Activated CD4-positive, alpha-beta T cell treated with anti-CD3 and anti-CD28 coated beads, Interleukin-10, Interleukin-2, amounts not matched to agents 100 ng/mL and 50 ng/mL, durations not matched to agents 16 hours and 8 hours (primary cell): ENCODE measurements around the gene RSKR.
"Not testable (repeated sequence)": the region's sequence is repeated elsewhere in the genome, so short reads cannot be mapped to it uniquely, and the experiment has no call there.

ENCODE experiments used
- DNase-seq: peaks from one replicate; pipeline ENCODE4 v3.0.0-alpha.2; 2020

Gene RSKR, protein sequence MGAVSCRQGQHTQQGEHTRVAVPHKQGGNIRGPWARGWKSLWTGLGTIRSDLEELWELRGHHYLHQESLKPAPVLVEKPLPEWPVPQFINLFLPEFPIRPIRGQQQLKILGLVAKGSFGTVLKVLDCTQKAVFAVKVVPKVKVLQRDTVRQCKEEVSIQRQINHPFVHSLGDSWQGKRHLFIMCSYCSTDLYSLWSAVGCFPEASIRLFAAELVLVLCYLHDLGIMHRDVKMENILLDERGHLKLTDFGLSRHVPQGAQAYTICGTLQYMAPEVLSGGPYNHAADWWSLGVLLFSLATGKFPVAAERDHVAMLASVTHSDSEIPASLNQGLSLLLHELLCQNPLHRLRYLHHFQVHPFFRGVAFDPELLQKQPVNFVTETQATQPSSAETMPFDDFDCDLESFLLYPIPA

DNA sequence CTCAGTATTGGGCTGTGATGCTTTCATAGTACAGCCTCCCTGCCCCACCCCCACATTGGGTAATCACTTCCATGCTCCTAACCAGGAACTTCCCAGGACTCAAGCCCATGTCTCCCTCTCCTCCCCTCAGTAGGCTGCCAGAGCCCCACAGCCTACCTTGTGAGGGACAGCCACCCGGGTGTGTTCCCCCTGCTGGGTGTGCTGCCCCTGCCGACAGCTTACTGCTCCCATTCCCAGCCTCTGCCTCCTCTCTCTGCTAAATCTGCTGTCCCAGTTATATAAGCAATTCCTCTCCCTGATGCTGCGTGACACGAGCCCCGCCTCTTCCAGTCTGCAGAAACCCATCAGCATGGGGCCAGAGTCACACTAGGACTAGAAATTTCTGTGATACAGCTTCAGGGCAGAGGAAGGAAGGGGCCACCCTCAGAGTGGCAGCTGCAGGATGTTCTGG lies at the start of gene RSKR:
TSS of gene RSKR (minus strand) at position 255 of the 451 bp plus-strand sequence. CDS start at position 231, 24 bp downstream.
- no peak for DNase-seq

DNA sequence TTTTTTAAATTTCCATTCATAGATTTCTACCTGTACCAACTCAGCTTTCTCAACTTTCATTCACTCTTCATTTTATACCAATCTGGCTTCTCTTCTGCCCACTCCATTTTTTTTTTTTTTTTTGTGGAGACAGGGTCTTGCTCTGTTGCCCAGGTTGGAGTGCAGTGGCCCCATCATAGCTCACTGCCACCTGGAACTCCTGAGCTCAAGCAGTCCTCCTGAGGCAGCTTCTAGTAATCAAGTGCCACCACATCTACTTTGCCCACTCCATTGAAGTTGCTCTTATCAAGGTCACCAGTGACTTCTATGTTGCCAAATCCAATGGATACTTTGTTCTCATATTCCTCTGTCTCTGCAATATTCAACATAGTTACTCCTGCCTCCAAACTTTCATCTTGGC lies 49.7 kb upstream of the RSKR start:
- no peak for DNase-seq

DNA sequence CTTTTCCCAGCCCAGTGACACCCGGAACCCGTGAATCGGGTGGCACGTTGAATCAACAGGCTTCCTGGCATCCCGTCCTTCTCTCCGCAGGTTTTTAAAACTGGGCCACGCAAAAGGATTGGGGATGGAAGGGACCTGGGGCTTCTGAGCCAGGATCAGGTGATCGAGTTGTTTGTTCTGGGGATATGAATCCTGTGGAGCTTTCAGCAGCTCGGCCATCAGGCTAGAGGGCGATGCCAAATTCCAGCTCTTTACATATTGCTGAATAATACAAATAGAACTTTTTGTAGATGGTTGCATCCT lies 48.5 kb upstream of the RSKR start:
- no peak for DNase-seq

DNA sequence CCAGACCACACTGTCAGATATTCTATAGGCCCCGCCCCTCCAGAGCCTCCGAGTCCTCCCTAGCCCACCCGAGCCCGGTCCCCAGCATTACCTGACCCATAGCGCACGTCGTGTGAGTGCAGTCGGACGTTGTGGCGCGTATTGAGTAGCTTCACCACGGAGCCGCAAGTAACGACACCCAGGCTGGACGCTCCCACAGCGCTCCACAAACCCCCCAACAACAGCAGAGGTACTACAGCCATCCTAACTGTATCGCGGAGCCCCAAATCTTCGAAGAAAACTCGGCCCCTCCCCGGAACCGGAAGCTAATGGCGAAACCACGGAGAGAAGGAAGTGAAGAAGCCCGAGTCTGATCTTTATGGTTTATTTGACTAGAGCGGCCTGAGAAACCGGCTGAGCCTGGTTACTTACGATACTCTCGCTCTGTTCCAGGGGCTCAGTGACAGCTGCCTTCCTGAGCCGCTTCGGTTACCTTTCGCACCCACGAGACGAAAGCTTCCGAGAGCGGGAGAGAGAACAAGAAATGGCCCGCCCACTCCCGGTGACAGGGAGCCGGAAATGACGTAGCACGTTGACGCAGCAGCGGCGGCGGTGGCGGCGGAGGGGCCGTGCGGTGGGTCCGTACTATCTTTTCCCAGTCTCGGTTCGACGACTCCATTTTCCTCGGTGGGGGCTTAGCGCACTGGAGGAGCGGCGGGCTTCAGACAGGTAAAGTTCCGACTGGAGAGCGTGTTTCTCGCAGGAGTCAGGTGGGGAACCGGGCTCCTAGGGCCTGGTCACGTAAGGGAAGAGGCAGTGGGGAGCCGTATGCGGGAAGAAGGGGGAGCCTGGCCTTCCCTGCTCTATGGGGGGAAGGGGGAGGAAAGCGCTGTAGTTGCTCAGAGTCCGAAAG lies 47.9 kb upstream of the RSKR start, which contains the start of the genes SDF2 and SUPT6H:
TSS of gene SDF2 (minus strand) at position 272 of the 892 bp plus-strand sequence. CDS start at position 242, 30 bp downstream.
TSS of gene SUPT6H (plus strand) at position 571 of the 892 bp plus-strand sequence. CDS start 11,197 bp downstream, outside the sequence.
- peak; percentile 94 for DNase-seq

DNA sequence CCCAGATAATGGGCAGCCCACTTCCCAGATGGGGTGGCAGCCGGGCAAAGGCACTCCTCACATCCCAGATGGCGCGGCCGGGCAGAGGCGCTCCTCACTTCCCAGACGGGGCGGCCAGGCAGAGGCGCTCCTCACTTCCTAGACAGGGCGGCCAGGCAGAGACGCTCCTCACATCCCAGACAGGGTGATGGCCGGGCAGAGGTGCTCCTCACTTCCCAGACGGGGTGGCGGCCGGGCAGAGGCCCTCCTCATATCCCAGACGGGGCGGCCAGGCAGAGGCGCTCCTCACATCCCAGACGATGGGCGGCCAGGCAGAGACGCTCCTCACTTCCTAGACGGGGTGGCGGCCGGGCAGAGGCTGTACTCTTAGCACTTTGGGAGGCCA lies 45.5 kb upstream of the RSKR start:
- DNase-seq = not testable (repeated sequence)

DNA sequence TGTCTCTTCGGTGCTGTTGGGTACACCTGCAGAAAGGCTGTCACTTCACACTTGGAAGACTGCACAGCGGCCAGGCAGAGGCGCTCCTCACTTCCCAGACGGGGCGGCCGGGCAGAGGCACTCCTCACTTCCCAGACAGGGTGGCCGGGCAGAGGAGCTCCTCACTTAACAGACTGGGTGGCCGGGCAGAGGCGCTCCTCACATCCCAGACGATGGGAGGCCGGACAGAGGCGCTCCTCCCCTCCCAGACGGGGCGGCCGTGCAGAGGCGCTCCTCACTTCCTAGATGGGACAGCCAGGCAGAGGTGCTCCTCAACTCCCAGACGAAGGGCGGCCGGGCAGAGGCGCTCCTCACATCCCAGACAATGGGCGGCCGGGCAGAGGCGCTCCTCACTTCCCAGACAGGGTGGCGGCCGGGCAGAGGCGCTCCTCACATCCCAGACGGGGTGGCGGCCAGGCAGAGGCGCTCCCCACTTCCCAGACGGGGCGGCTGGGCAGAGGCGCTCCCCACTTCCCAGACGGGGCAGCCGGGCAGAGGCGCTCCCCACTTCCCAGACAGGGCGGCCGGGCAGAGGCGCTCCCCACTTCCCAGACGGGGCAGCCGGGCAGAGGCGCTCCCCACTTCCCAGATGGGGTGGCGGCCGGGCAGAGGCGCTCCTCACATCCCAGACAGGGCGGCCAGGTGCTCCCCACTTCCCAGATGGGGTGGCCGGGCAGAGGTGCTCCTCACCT lies 44.9 kb upstream of the RSKR start:
- DNase-seq = not testable (repeated sequence)

DNA sequence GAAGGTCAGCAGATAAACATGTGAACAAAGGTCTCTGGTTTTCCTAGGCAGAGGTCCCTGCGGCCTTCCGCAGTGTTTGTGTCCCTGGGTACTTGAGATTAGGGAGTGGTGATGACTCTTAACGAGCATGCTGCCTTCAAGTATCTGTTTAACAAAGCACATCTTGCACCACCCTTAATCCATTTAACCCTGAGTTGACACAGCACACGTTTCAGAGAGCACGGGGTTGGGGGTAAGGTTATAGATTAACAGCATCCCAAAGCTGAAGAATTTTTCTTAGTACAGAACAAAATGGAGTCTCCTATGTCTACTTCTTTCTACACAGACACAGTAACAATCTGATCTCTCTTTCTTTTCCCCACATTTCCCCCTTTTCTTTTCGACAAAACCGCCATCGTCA lies 44.4 kb upstream of the RSKR start:
- not testable (repeated sequence) for DNase-seq

DNA sequence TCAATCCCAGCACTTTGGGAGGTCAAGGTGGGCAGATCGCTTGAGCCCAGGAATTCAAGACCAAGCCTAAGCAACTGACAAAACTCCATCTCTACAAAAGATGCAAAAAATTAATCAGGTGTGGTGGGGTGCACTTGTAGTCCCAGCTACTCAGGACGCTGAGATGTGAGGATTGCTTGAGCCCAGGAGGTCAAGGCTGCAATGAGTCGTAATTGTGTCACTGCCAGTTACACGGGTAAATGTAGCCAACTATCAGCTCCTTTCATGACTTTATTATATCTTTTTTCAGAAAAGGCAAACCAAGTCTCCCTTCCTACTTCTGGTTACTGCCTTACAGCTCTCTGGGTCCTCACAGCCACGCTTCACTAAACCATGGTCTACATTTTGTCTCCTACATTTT lies 43.8 kb upstream of the RSKR start:
- DNase-seq = no peak

DNA sequence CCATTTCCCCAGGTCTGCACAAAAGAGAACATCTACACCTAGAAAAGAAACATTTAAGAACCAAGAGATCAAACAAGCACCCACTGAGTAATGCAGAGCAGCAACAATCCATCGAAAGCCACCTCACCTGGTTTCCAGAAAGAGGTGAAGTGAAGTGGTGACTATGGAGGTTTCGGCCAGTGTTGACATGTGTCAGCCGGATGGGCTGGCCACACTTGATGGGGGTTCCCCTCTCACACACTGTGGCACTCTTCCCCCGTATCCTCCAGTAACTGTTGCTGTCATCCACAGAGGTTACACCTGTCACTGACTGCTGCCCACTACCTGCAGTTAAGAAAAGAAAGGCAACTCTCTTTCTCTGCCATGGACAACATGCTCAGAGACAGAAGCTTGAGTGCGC lies 41.2 kb upstream of the RSKR start:
- DNase-seq = no peak

DNA sequence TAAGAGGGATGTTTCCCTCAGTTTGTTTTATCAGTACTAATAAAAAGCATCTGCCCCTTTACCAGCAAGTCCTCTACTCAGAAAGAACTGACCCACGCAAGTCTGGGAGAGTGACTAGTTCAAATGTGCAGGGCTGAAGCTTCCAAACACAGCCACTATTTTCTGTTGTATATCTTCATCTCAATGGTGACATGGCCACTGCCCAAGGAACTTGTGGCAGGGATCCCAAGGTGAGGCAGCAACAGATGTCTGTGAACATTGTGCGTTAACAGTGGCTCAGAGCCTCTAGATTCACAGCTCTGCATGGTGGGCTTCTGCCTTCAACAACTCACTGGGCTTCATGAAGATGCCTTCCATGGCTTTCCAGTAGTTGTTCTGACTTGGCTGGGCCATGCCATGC lies 34.7 kb upstream of the RSKR start:
- DNase-seq = no peak

DNA sequence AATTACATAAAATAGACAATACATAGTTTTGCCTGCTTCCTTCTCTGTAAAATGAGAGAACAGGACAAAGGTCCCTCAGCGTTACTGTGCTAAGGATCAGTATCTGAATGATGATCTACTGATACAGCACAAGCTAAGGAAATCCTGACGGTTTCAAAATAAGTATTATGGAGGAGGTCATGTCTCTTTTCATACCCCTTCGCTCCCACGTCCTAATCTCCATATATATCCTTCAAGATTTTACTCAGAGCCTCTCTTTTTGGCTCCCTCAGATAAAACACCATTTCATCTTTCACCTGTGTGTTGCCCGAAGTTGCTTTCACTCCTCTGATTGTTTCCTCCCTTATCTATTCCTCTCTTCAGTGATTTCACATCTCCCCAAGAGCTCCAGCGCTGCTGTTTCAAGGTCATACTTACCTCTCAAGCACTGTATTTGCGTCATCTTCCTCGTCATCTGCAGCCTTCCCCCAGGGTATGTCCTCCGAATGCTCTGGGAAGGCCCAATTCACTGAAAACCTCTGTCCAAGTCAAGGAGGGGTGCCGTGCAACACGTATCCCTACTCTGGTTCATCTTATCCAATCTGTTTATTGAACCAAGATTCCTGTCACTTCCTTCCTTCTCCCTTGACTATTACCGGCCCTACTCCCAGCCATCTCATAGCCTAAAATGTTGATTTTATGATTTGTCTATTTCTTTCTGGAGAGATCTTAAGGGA lies 32.2 kb upstream of the RSKR start:
- no peak for DNase-seq

DNA sequence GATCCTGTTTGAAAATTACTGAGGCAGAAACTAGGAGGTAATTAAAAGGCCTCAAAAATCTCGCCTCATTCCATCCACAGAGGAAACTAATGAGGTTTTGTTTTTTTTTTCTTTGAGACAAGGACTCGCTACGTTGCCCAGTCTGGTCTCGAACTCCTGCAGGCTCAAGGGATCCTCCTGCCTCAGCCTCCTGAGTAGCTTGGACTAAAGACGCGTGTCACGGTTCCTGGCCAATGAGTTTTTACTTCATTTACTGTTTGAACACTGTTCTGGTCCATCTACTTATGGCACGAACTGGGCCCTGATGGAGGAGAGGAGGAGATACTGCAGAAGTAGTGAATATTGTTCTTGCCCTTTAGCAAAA lies 31.6 kb upstream of the RSKR start:
- no peak for DNase-seq

DNA sequence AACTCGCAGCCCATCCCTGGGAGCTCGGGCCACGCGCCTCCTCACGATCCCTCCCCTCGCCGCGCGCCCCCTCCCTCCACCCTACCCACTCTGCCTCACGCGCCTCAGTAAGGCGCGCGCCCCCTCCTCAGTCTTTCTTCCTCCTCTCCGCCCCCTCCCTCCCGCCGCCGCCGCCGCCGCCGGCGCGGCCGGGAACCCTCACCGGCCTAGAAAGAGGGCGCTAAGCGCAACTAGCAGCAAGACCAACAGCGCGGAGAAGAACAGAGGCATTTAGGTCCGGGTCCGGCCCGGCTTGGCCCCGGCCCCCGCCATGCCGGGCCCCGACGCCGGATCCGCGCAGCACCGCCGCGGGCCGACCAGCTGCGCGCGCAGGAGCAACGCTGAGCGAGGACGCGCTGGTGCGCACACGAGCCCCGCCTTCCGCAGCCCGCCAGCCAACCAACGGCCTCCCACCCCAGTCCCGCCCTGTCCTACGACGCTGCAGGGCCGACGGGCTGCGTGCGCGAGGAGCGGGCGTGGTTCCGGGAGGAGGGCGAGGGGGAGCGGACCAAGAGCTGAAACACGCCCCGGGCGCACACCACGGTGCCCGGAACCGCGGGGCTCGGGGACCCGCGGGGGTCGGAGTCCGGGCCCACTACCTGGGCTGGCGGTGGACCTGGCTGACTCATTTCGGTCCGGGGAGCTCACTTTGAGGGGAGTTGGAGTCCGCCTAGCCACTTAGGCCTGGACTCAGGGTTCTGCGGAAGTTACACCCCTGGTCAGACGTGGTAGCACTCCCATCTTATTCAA lies 31.0 kb upstream of the RSKR start, which contains the start of gene BLTP2:
TSS of gene BLTP2 (minus strand) at position 372 of the 789 bp plus-strand sequence. CDS start at position 270, 102 bp downstream.
- DNase-seq = peak; percentile 98

DNA sequence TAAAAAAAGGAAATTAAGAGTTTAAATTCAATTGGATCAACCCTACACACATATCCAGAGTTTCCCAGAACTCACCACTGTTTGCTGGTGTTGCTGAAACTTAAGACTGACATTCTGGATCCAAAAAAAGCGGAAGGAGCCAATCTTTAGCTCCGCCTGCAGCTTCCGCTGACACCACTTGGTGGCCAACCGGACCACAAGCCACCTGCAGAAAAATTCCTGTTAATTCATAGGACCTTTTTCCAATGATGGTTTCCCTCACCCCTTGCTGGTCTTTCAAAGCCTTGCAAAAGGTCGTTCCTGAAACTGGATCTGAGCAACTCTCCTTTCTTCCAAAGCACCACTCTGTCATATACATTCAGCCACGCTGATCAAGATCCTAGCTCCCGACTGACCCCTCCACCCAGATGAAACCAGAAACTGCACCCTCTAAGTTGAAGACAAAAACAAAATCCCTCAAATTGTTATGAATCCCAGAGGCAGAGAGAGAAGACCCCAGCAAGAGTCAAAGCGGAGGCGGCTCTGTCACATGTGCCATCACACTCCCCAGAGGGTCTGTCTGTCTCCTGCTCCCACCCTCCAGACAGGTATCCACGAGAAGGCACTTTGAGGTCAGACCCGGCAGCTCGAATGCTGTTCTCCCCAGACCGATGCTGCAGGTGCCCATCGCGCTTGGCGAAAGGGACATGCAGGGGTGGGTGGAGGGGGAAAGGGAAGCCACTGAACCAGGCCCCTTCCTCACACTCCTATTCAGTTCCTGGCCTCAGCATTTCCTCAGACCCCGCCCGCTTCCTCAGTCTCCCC lies 30.2 kb upstream of the RSKR start:
- peak; percentile 58 for DNase-seq

DNA sequence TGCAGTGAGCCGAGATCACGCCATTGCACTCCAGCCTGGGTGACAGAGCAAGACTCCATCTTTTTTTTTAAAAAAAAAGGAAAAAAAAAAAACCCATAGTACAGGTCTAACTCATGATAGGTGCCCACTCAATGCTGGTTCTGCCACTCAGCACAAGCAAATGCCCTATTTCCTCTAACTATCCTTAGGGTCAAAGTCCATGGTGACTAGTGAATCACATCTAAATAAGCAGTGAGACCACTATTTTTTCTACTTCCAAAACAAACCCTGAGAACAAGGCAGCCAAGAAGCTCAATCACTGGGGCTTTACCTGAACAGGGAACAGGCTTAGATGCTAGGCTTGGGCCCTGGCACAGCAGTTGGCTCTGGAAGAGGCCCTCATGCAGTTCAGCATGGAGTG lies 27.6 kb upstream of the RSKR start:
- no peak for DNase-seq

DNA sequence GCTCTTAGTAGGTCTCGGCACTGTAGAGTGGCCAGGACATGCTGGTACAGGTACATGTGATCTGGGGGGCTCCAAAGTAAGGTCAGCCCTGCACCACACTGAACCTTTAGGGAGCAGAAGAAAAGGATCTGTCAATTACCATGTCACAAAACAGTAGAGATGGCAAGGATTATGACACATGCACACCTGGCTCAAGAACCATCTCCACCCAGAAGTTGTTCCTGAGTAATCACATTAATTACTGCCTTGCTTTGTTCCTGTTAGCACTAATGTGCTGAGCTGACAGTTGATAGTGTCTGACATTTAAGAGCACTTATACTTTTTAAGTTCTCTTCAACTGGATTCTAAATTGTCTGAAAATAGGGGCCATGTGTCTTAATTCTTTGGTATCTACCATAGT lies 21.5 kb upstream of the RSKR start:
- DNase-seq = no peak

DNA sequence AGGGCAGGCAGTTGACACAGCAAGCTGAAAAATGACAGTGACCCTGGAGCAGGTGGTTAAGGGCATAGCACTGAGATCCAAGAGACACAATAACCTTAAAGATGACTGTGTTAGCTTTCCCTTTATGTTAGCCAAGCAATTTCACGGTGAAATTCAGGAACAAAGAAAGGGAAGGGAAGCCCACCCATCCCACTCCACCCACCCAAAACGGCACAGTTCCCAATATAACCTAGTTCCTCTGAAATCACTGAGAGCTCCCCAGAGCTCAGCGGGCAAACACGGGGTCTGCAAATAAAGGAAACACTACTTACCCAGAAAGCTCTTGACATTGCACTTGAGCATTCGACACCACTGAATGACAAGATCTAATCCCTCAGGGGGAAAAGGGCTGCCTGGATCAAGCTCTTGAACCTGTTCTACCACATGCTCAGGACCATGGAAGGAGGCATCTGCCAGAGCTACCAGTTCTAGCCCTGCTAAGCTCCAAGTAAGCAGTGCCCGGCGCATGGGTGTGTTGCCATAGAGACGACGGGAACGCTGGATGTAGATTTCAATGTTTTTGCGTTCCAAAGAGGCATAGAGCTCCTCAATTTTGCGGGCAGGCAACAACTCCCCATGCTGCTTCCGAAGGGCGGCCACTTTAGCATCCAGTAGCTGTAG lies 20.4 kb upstream of the RSKR start:
- no peak for DNase-seq

DNA sequence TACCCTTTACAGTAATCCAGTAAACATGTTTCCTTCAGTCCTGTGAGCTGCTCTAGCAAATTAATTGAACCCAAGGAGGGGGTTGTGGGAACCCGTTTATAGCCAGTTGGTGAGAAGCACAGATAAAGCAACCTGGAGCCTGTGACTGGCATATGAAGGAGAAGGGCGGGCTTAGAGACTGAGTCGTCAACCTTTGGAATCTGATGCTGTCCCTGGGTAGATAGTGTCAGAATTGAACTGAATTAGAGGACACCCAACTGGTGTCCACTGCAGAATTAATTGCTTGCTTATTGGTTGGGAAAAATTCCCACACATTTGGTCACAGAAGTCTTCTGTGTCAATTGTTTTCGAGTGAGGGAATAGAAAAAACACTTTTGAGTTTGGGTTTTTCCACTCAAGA lies 12.8 kb upstream of the RSKR start:
- no peak for DNase-seq

DNA sequence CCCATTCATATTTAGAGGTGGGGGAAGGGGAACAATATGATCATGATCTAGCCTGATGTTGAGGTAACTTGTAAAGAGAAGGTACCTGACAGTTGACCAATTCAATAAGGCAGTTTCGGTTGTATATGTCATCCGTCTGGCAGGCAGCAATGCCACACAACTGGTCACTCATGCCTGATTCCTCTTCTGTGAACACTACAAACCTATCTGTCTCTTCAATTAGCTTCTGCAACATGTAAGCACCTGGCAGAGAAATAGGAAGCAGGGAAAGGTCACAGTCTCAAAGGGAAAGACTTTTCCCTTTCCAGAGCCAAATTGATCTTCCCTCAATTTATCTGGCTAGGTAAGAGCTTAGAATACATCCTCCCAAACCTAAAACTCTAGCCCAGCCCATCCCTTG lies 10.2 kb upstream of the RSKR start:
- no peak for DNase-seq

DNA sequence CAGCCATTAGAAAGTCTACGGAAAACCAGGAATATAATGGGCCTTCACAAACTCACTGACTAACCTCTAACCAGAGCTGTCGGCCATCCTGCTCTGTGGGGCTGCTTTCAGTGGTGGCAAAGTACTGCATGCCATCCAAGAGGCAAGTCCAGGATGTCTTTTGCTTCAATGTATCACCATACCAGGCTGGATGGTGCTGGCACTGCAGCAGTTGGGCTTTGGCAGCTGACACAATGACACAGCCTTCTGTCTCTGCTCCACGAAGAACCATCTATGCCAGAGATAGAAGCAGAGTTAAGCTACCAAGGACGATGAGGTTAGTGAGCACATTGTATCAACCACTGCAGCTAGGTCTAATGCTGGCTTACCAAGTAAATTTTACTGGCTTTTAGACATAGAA lies 9.7 kb upstream of the RSKR start:
- no peak for DNase-seq
